Stimulated activated CD8-positive, alpha-beta memory T cell treated with anti-CD3 and anti-CD28 coated beads, Interleukin-2, amount 100 ng/mL, for 1 hour (primary cell): Measurements from ENCODE around the gene TBC1D5.

ENCODE experiments used
- DNase-seq, 2 donors: peaks; one replicate each; pipeline ENCODE4 v3.0.0-alpha.2; 2020; ENCODE audit warnings: low read depth in 2 of 2

TBC1D5 gene

GRCh38 chr3:17585394-17586325, 156.8 kb downstream of the TBC1D5 start:
- DNase-seq = no peak

GRCh38 chr3:17584066-17584465, 158.4 kb downstream of the TBC1D5 start:
- no peak for DNase-seq

- DNase-seq = no peak
Observed at GRCh38 chr3:17583530-17583929, 158.9 kb downstream of the TBC1D5 start.

GRCh38 chr3:17581421-17582080, 160.9 kb downstream of the TBC1D5 start:
- DNase-seq = no peak

GRCh38 chr3:17580901-17581300, 161.5 kb downstream of the TBC1D5 start:
- DNase-seq = no peak

GRCh38 chr3:17579289-17580031, 163.0 kb downstream of the TBC1D5 start:
- DNase-seq = no peak

- DNase-seq = no peak
Observed at GRCh38 chr3:17577796-17578520, 164.5 kb downstream of the TBC1D5 start.

GRCh38 chr3:17573396-17573795, 169.0 kb downstream of the TBC1D5 start:
- no peak for DNase-seq

- no peak for DNase-seq
Observed at GRCh38 chr3:17571686-17572085, 170.7 kb downstream of the TBC1D5 start.

- no peak for DNase-seq
Observed at GRCh38 chr3:17562845-17563244, 179.6 kb downstream of the TBC1D5 start.

- DNase-seq = no peak
Observed at GRCh38 chr3:17558565-17558964, 183.9 kb downstream of the TBC1D5 start.

GRCh38 chr3:17557749-17558463, 184.5 kb downstream of the TBC1D5 start:
- no peak for DNase-seq

- no peak for DNase-seq
Observed at GRCh38 chr3:17555525-17555924, 186.9 kb downstream of the TBC1D5 start.

GRCh38 chr3:17554078-17554477, 188.4 kb downstream of the TBC1D5 start:
- no peak for DNase-seq

- no peak for DNase-seq
Observed at GRCh38 chr3:17553080-17553479, 189.4 kb downstream of the TBC1D5 start.

GRCh38 chr3:17552351-17552750, 190.1 kb downstream of the TBC1D5 start:
- no peak for DNase-seq

GRCh38 chr3:17551895-17552294, 190.5 kb downstream of the TBC1D5 start:
- DNase-seq = no peak

- no peak for DNase-seq
Observed at GRCh38 chr3:17551333-17551732, 191.1 kb downstream of the TBC1D5 start.

- no peak for DNase-seq
Observed at GRCh38 chr3:17550624-17551023, 191.8 kb downstream of the TBC1D5 start.

- DNase-seq = no peak
Observed at GRCh38 chr3:17546500-17547255, 195.8 kb downstream of the TBC1D5 start.
